GM18505 (cell line): ENCODE data around the gene VPS35L.

ENCODE experiments used
- ATAC-seq: cut with Tn5 transposase; IDR thresholded peaks from one replicate; pipeline ENCODE4 v1.9.1; 2021; ENCODE audit not compliant: unreplicated experiment
- POLR2A ChIP-seq: IDR thresholded peaks from 4 replicates; pipeline ENCODE4 v1.6.1; 2011; ENCODE audit warnings: borderline replicate concordance; ENCODE audit not compliant: insufficient read depth, insufficient read length; ENCODE audit errors: extremely low read depth

VPS35L gene

GRCh38 chr16:19555186-19555937, at the start of gene VPS35L:
Gene VPS35L (plus strand): TSS chr16:19555703. CDS start chr16:19555730, 27 bp downstream.
- peak; percentile 80 for TF ChIP-seq POLR2A
- ATAC-seq, result peak; percentile 93

GRCh38 chr16:19506965-19507364, 48.5 kb upstream of the VPS35L start:
- no peak for TF ChIP-seq POLR2A
- no peak for ATAC-seq

- no peak for TF ChIP-seq POLR2A
Measured at GRCh38 chr16:19507867-19508266, 47.6 kb upstream of the VPS35L start.

DNA sequence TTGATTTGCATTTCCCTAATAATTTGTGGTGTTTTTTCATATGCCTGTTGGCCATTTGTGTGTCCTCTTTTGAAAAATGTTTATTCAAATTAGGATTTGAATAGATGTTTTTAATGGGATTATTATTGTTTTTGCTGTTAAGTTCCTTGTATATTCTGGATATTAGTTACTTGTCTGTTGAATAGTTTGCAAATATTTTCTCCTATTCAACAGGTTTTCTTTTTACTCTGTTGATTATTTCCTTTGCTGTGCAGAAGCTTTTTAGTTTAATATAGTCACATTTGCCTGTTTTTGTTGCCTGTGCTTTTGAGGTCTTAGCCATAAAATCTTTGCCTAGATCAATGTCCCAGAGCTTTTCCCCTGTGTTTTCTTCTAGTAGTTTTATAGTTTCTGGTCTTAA, 43.2 kb upstream of the VPS35L start:
- no peak for ATAC-seq
- TF ChIP-seq POLR2A, result no peak

More at GRCh38 chr16:19507867-19508266, 47.6 kb upstream of the VPS35L start:
- no peak for ATAC-seq

- ATAC-seq, result no peak
- no peak for TF ChIP-seq POLR2A
Measured at GRCh38 chr16:19513377-19514053, 42.0 kb upstream of the VPS35L start.

DNA sequence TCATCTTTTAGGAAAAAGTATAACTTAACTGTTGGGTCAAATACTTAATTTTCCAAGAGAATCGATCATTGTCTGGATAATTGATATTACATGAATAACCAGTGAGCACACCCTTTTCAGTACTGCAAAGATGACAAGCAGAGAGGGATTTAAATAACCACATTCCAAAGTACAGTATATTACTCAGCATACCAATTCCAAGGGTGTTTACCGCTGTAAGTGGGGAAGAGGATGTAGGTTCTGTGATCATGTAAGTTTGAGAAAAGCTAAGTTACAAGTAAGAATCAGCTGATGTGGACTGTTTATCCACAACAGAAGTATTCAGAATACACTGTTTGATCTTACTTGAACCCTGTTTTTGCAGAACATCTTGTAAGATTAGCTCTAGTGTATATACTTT, 39.7 kb upstream of the VPS35L start:
- ATAC-seq, result no peak
- TF ChIP-seq POLR2A, result no peak

DNA sequence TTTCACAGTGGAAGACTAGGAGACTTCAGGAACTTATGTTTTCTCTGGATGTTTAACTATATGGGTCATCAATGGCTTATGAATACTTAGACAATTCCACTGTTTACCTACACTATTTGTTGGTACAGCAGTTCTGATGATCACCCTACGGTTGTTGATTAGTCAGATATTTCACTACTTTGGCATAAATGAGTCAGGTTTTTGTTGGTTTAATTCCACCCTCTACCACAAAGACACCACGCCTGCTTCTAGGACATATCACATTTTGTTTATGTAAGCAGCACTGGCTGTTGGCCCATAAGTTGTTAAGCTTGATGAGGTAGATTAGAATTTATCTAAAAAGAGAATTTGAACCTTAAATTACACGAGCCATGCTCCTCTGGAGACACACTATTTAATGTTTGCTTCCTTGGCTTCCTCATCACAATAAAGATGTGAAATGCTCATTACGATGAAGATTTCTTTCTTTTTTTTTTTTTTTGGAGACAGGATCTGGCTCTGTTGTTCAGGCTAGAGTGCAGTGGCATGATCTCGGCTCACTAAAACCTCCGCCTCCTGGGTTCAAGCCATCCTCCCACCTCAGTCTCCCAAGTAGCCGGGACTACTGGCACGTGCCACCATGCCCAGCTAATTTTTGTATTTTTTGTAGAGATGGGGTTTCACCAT, 37.9 kb upstream of the VPS35L start:
- no peak for TF ChIP-seq POLR2A
- ATAC-seq, result no peak

DNA sequence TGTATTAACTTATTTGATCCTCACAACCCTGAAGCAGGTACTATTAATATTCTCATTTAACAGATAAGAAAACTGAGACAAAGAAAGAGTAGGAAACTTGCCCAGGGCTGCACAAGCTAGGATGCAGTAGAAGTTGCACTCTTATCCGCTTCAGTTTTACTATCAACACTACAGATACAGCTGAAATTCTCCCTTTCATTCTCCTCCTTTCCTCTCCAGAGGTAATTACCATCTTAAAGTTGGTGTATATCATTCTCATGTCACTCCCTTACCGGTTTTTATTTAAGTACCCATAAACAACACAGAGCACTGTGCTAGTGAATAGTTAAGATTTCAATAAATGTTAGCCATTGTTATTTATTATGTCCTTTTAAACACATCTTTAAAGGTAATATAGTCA, 37.1 kb upstream of the VPS35L start:
- TF ChIP-seq POLR2A, result no peak
- ATAC-seq, result no peak

- ATAC-seq, result no peak
- no peak for TF ChIP-seq POLR2A
Measured at GRCh38 chr16:19520861-19521331, 34.6 kb upstream of the VPS35L start.

- peak; percentile 64 for ATAC-seq
- TF ChIP-seq POLR2A, result peak; percentile 90
Measured at GRCh38 chr16:19521471-19522396, 33.8 kb upstream of the VPS35L start, which contains the start of gene GDE1. Gene GDE1 (minus strand): TSS chr16:19522098. CDS start chr16:19521964, 134 bp downstream.

DNA sequence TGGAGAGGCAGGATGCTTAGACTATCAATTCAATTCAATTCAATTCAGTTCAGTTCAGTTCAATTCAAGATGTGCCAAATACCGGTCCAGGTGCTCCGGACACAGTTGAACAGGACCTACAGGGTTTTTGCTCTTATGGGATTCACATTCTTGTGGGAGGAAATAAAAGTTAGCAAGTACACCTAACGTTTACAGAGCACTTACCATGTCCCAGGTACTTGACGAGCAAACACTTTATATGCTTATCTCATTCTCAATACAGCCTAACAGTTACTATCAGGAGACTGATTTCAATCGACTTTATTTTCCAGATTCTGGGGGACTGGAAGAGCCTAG, 33.1 kb upstream of the VPS35L start:
- no peak for ATAC-seq
- TF ChIP-seq POLR2A, result no peak

DNA sequence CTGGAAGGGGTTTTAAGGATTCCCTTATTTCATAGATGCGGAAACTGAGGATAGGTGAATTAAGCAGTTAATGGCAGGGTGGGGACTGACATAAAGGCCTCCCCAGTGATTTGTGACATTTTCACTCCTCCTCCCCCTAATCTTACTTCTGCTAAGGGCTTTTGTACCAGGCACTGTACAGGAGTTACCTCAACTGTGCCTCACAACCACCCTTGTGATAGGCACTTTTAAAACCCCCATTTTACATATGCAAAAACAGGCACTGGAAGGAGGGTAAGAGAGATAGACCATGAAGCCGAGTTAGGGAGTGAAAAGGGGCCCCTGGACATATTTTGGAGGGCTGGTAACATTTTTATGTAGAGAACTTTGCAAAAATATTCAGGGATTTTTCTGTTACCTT, 32.7 kb upstream of the VPS35L start:
- no peak for TF ChIP-seq POLR2A
- no peak for ATAC-seq

- no peak for ATAC-seq
Measured at GRCh38 chr16:19523184-19523558, 32.3 kb upstream of the VPS35L start.

DNA sequence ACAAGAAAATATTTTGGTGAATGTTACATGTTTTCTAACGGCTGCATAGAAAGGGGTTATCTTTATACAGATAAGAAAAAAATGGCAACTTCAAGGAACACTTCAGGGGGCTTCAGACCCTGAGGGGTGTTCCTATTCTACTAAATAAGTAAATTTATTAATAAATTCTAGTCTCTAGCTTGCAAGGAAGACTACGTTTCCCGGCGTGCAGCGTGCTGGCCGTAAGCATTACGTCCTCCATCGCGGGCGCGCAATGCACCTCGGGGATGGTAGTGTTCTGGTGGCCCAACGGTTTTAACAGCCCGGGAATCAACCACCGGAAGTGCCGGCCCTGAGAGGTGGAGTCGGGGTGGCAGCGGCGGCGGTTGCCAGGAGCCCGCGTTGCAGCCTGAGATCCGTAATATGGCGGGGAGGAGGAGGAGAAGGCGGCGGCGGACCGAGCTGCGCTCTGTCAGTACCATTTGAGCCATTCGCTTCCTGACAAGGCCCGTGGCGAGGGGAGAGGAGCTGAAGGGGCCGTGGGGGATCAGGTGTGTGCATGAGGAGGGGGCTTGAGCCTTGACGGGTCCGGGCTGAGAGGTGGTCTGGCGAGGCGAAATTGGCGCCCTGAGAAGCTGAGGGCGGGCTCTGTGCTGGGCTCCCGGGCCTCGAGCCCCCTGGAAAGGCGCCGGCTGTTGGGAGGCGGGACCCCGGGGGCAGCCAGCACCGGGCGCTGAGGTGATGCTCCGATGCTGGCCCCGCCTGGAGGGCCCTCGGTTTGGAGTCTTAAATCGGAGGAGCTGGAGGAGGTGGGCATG, 31.7 kb upstream of the VPS35L start, which contains the start of gene CCP110:
TSS of gene CCP110 (plus strand) at position 384 of the 797 bp plus-strand sequence. CDS start 3,940 bp downstream, outside the sequence.
- ATAC-seq, result peak; percentile 69

More at GRCh38 chr16:19523184-19523558, 32.3 kb upstream of the VPS35L start:
- no peak for TF ChIP-seq POLR2A

More for the DNA sequence above, 31.7 kb upstream of the VPS35L start, which contains the start of gene CCP110:
- peak; percentile 67 for TF ChIP-seq POLR2A
